SH-SY5Y (cell line): ENCODE measurements around the gene TIA1.

Source experiments
- GATA2 ChIP-seq: IDR thresholded peaks from 2 replicates; pipeline ENCODE4 v1.6.1; 2011; ENCODE audit warnings: mild to moderate bottlenecking, low read depth, low read length
- GATA3 ChIP-seq: IDR thresholded peaks from 2 replicates; pipeline ENCODE4 v1.6.1; 2011; ENCODE audit warnings: low read depth, mild to moderate bottlenecking, low read length, moderate library complexity

- no peak for TF ChIP-seq GATA3
- TF ChIP-seq GATA2 = no peak
Measured at GRCh38 chr2:70214365-70214764, 34.1 kb downstream of the TIA1 start.
